GM23338 (cell line): ENCODE measurements around the gene SON. TPM values are rescaled to one million over a fixed set of nuclear protein-coding genes. Genes with fewer than 3 reads are reported as not detected.

ENCODE experiments used
- ATAC-seq: fragments of 200-7000 bp; cut with Tn5 transposase; 3 replicates; pipeline ENCODE4 v1.9.1; 2020
- DNase-seq: peaks from one replicate; pipeline ENCODE4 v3.0.0-alpha.2; 2015; ENCODE audit warnings: low spot score
- H2AFZ ChIP-seq: fragments of 200-600 bp; sonication (generic); 2 replicates; pipeline ENCODE4 v1.8.0; 2016; ENCODE audit warnings: antibody characterized with exemption, mild to moderate bottlenecking, moderate library complexity
- H3F3A ChIP-seq: fragments of 200-600 bp; sonication (generic); replicated peaks from 2 replicates; pipeline ENCODE4 v1.8.0; 2017; ENCODE audit warnings: antibody characterized with exemption, mixed run types, low read depth
- H3K27ac ChIP-seq: fragments of 200-600 bp; sonication (generic); 2 replicates; pipeline ENCODE4 v1.6.1; 2016; ENCODE audit warnings: low read depth
- H3K27me3 ChIP-seq: fragments of 200-600 bp; sonication (generic); 2 replicates; pipeline ENCODE4 v1.8.0; 2016; ENCODE audit warnings: mild to moderate bottlenecking, mixed run types, moderate library complexity; ENCODE audit not compliant: insufficient read depth
- H3K36me3 ChIP-seq: fragments of 200-600 bp; sonication (generic); 2 replicates; pipeline ENCODE4 v1.8.0; 2016; ENCODE audit warnings: mild to moderate bottlenecking; ENCODE audit not compliant: insufficient read depth
- H3K4me1 ChIP-seq: fragments of 200-600 bp; sonication (generic); 2 replicates; pipeline ENCODE4 v1.8.0; 2016; ENCODE audit warnings: mild to moderate bottlenecking, moderate library complexity; ENCODE audit not compliant: insufficient read depth
- H3K4me2 ChIP-seq: fragments of 200-600 bp; sonication (generic); 2 replicates; pipeline ENCODE4 v1.7.1; 2017; ENCODE audit warnings: mixed run types
- H3K4me3 ChIP-seq: fragments of 200-600 bp; sonication (generic); 2 replicates; pipeline ENCODE4 v1.6.1; 2016; ENCODE audit warnings: mixed run types
- H3K79me2 ChIP-seq: fragments of 200-600 bp; sonication (generic); replicated peaks from 2 replicates; pipeline ENCODE4 v1.8.0; 2017; ENCODE audit warnings: mild to moderate bottlenecking; ENCODE audit not compliant: insufficient read depth
- H3K9me2 ChIP-seq: fragments of 200-600 bp; sonication (generic); 2 replicates; pipeline ENCODE4 v1.8.0; 2017; ENCODE audit not compliant: insufficient read depth
- H4K20me1 ChIP-seq: fragments of 200-600 bp; sonication (generic); replicated peaks from 2 replicates; pipeline ENCODE4 v1.8.0; 2017; ENCODE audit warnings: mild to moderate bottlenecking; ENCODE audit not compliant: insufficient read depth
- H3K27ac Mint-ChIP-seq: 2 replicates; pipeline ENCODE4 v1.8.0; 2020; ENCODE audit warnings: inconsistent platforms, mild to moderate bottlenecking, moderate library complexity, mixed read lengths
- H3K27me3 Mint-ChIP-seq: 3 replicates; pipeline ENCODE4 v1.8.0; 2022; ENCODE audit warnings: low read depth, mild to moderate bottlenecking, moderate library complexity, mixed read lengths, inconsistent platforms; ENCODE audit not compliant: insufficient read depth, poor library complexity
- H3K36me3 Mint-ChIP-seq: 3 replicates; pipeline ENCODE4 v1.8.0; 2021; ENCODE audit warnings: low read depth, mild to moderate bottlenecking, inconsistent platforms, moderate library complexity, mixed read lengths
- H3K4me1 Mint-ChIP-seq: 3 replicates; pipeline ENCODE4 v1.8.0; 2020; ENCODE audit warnings: mild to moderate bottlenecking, inconsistent platforms, mixed read lengths
- H3K4me3 Mint-ChIP-seq: 3 replicates; pipeline ENCODE4 v1.8.0; 2021; ENCODE audit warnings: moderate library complexity, mild to moderate bottlenecking, inconsistent platforms, mixed read lengths
- H3K9me3 Mint-ChIP-seq: 3 replicates; pipeline ENCODE4 v1.8.0; 2020; ENCODE audit warnings: moderate library complexity, mild to moderate bottlenecking, inconsistent platforms, mixed read lengths
- CREB1 ChIP-seq: fragments of 250-450 bp; sonication (Bioruptor Pico); IDR thresholded peaks from 2 replicates; pipeline ENCODE4 v1.5.0; 2020; ENCODE audit warnings: low read depth, mild to moderate bottlenecking, moderate library complexity
- ETS1 ChIP-seq: IDR thresholded peaks from 2 replicates; pipeline ENCODE4 v1.6.1; 2016; ENCODE audit warnings: antibody characterized with exemption
- EZH2phosphoT487 ChIP-seq: fragments of 200-600 bp; sonication (generic); IDR thresholded peaks from one replicate; pipeline ENCODE4 v1.8.1; 2018; ENCODE audit warnings: antibody characterized with exemption; ENCODE audit not compliant: unreplicated experiment
- JUNB ChIP-seq: IDR thresholded peaks from one replicate; pipeline ENCODE4 v1.6.1; 2016; ENCODE audit warnings: antibody characterized with exemption; ENCODE audit not compliant: unreplicated experiment
- POLR2AphosphoS5 ChIP-seq: IDR thresholded peaks from 2 replicates; pipeline ENCODE4 v1.6.1; 2016; ENCODE audit warnings: antibody characterized with exemption, low read depth
- REST ChIP-seq: IDR thresholded peaks from one replicate; pipeline ENCODE4 v1.6.1; 2018; ENCODE audit warnings: antibody characterized with exemption; ENCODE audit not compliant: unreplicated experiment
- STAT1 ChIP-seq: IDR thresholded peaks from one replicate; pipeline ENCODE4 v1.6.1; 2016; ENCODE audit warnings: antibody characterized with exemption; ENCODE audit not compliant: unreplicated experiment
- ZNF114 ChIP-seq: fragments of 250-450 bp; sonication (Bioruptor Pico); IDR thresholded peaks from 2 replicates; pipeline ENCODE4 v1.5.0; 2020; ENCODE audit warnings: mild to moderate bottlenecking, moderate library complexity
- ZNF462 ChIP-seq: fragments of 250-450 bp; sonication (Bioruptor Pico); IDR thresholded peaks from 2 replicates; pipeline ENCODE4 v1.5.0; 2020; ENCODE audit warnings: mild to moderate bottlenecking, moderate library complexity
- polyA plus RNA-seq: library from polyadenylated mRNA; unstranded; fragments of >200 nt; fragmentation: Nextera tagmentation; extraction: Ambion mirVana; gene quantifications from 2 replicates; pipeline ENCODE4 v1.2.1, GENCODE V29; 2016
- total RNA-seq: library from RNA; depleted of rRNA; stranded (reverse); fragments of >200 nt; shearing (Covaris generic); gene quantifications from 2 replicates; pipeline ENCODE4 v1.2.3, GENCODE V29; 2014

SON gene
- total and polyA plus RNA-seq, 2 experiments from 2014 or later = 361 to 1,421 TPM

GRCh38 chr21:33552093-33552998 lies 9.5 kb downstream of the SON start:
- Mint-ChIP-seq H3K36me3 (peaks cover 97% of the 10 kb centered on the region), H3K27ac (no peak overlapping the region), H3K4me3 (no peak overlapping the region), H3K27me3 (no peaks in the 10 kb centered on the region), H3K4me1 (no peaks in the 10 kb centered on the region; the same call in 1 of the 3 replicates), H3K9me3 (no peaks in the 10 kb centered on the region)
- H3K79me2 ChIP-seq = peaks cover 97% of the 10 kb centered on the region
- no peaks in the 10 kb centered on the region for H3K27me3 ChIP-seq
- no peak overlapping the region for H3K27ac ChIP-seq
- H3K4me3 ChIP-seq = no peak overlapping the region
- peaks cover 71% of the 10 kb centered on the region for H3K36me3 ChIP-seq
- no peaks in the 10 kb centered on the region for H3K4me1 ChIP-seq
- peaks cover 10% of the 10 kb centered on the region; the same call in 1 of the 2 replicates for H3F3A ChIP-seq
- no peak overlapping the region for H3K4me2 ChIP-seq
- ATAC-seq (no peak), DNase-seq (no peak)
- TF ChIP-seq ZNF114 (no peak), EZH2phosphoT487 (no peak), JUNB (no peak), CREB1 (peak; percentile 66; the same call in 1 of the 2 replicates), ETS1 (no peak), ZNF462 (CRISPR knock-in tag) (no peak), POLR2AphosphoS5 (no peak; the same call in 1 of the 2 replicates), REST (no peak), STAT1 (no peak)
- H3K9me2 ChIP-seq = no peaks in the 10 kb centered on the region
- H4K20me1 ChIP-seq = peaks cover 52% of the 10 kb centered on the region
- no peak overlapping the region for H2AFZ ChIP-seq
